ENCODE measurements around the gene NPHS1.
A peak's percentile ranks its signal among the peaks of the same experiment; 100 is the strongest.
"Not testable (repeated sequence)": the region's sequence is repeated elsewhere in the genome, so short reads cannot be mapped to it uniquely, and the experiment has no call there.

NPHS1 gene

DNA sequence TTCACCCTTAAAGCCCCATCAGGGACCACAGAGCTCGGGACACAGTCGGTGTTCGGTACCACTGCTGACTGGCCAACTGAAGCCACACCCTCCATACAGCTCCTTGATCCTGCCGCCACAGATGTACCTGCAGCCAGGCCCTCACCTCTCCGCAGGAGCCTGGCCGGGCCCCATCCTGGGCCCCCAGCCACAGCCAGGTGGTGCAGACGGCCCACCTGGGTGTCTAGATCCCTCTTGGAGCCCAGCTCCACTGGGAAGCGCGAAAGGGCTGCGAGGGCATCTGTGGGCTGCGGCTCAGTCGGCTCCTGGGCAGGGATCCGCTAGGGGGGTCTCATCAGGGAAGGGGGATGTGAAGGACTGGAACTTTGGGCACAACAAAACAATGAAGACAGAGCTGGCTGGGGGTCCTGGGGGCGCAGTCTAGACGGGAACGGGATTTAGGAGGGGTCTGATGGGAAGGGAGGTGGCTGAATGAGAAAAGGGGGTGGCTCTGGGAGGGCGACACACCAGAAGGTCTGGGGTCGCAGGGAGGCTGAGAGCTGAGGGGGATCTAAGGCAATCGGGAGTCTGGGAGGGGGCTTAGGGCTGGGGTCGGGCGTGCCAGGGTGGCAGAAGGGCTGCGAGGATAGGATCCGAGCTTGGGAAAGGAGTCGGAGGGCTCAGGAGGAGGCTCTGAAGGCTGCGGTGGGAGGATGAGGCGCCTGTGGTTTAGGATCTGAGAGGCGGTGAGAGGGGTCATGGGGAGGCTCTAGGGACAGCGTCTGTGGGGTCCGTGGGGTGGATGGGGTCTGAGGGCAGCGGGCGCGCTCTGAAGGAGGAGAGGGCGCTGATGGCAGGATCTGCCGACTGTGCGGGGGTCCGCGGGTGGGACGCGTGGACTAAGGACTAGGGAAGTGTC lies 55.4 kb downstream of the NPHS1 start:
- peaks cover 14% of the 10 kb centered on the region for H3K27me3 ChIP-seq (replicated peaks)
- in situ Hi-C loops (cut with HindIII; ENCODE audit: low pct_ligation_motif_present, low sequenced_read_pairs), result no loop called here

GRCh38 chr19:35795564-35795963 lies 56.7 kb downstream of the NPHS1 start:
- peaks cover 14% of the 10 kb centered on the region for H3K27me3 ChIP-seq (replicated peaks)
- in situ Hi-C loops (cut with HindIII; ENCODE audit: low pct_ligation_motif_present, low sequenced_read_pairs); H3K36me3 ChIP-seq (replicated peaks); DNase-seq; H3K27ac ChIP-seq; H3K4me3 ChIP-seq (ENCODE audit: low read depth, low read length): not testable (repeated sequence)

More for the DNA sequence above, 55.4 kb downstream of the NPHS1 start:
- no peak overlapping the region for H3K27ac ChIP-seq
- H3K36me3 ChIP-seq (replicated peaks), result no peaks in the 10 kb centered on the region
- no peak overlapping the region for H3K4me3 ChIP-seq (ENCODE audit: low read depth, low read length)
- no peak for DNase-seq
- TF ChIP-seq, protein P1, sequence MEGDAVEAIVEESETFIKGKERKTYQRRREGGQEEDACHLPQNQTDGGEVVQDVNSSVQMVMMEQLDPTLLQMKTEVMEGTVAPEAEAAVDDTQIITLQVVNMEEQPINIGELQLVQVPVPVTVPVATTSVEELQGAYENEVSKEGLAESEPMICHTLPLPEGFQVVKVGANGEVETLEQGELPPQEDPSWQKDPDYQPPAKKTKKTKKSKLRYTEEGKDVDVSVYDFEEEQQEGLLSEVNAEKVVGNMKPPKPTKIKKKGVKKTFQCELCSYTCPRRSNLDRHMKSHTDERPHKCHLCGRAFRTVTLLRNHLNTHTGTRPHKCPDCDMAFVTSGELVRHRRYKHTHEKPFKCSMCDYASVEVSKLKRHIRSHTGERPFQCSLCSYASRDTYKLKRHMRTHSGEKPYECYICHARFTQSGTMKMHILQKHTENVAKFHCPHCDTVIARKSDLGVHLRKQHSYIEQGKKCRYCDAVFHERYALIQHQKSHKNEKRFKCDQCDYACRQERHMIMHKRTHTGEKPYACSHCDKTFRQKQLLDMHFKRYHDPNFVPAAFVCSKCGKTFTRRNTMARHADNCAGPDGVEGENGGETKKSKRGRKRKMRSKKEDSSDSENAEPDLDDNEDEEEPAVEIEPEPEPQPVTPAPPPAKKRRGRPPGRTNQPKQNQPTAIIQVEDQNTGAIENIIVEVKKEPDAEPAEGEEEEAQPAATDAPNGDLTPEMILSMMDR (IDR thresholded peaks at IDR 0.05; ENCODE audit: low read depth, low read length, missing control alignments), result no peak

DNA sequence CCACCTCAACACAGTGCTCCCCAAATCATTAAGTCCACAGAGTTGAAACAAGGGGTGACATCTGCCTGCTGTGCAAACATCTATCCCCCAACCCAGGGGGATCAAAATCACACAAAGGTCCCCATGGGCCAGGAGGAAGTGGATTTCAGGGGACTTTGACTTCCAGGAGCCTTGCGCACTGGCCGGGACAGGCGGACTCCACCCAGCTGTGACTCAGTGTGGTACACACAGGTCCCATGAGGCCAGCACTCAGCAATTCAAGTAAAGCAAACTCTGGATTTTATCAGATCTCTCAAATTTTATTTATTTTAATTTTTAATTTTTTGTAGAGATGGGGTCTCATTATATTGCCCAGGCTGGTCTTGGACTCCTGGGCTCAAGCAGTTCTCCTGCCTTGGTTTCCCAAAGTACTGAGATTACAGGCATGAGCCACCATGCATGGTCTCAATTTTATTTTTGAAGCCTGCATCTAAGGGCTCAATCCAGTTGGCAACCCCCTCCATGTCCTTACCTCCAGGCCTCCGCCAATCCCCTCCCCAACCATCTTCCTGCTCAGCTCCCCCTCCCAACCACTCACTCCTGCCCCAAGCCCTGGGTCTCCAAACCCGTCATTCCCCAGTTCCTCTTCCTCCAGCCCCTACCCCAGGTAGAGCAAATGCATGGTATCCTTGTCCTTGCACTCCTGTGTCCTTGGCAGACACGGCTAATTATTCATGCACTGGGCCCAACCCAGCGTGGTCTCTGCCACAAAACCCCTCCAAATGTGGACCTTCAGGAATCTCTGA lies 58.7 kb downstream of the NPHS1 start:
- Histone ChIP-seq H3K4me3 (ENCODE audit: low read depth, low read length) (no peak overlapping the region), H3K27ac (no peak overlapping the region), H3K27me3 (replicated peaks) (peaks cover 14% of the 10 kb centered on the region), H3K36me3 (replicated peaks) (no peaks in the 10 kb centered on the region)
- in situ Hi-C loops (cut with HindIII; ENCODE audit: low pct_ligation_motif_present, low sequenced_read_pairs), result no loop called here
- DNase-seq, result peak; percentile 32
- TF ChIP-seq, protein P1 (IDR thresholded peaks at IDR 0.05; ENCODE audit: low read depth, low read length, missing control alignments), result no peak

DNA sequence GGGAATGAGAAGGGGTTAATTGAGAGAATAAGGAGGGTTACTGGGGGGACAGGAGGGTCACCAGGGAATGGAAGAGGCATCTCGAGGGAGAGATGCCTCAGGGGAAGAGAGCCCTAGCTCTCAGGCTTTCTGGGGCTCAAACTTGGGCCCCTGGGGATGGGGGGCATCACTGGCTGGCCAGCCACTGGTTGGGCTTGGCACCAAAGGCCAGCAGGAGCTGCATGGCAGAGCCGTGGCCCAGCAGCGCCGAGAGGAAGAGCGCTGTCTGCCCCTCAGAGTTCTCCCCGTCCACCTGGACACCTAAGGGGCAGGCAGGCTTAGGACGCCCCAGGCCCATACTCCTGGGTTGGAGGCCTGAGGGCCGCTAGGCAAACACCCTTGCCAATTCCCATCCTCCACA lies 59.4 kb downstream of the NPHS1 start:
- H3K4me3 ChIP-seq (ENCODE audit: low read depth, low read length), result no peak overlapping the region
- H3K27ac ChIP-seq, result no peak overlapping the region
- peaks cover 12% of the 10 kb centered on the region for H3K27me3 ChIP-seq (replicated peaks)
- H3K36me3 ChIP-seq (replicated peaks), result no peaks in the 10 kb centered on the region
- DNase-seq, result no peak
- TF ChIP-seq, protein P1 (IDR thresholded peaks at IDR 0.05; ENCODE audit: low read depth, low read length, missing control alignments), result no peak
- in situ Hi-C loops (cut with HindIII; ENCODE audit: low pct_ligation_motif_present, low sequenced_read_pairs), result no loop called here

DNA sequence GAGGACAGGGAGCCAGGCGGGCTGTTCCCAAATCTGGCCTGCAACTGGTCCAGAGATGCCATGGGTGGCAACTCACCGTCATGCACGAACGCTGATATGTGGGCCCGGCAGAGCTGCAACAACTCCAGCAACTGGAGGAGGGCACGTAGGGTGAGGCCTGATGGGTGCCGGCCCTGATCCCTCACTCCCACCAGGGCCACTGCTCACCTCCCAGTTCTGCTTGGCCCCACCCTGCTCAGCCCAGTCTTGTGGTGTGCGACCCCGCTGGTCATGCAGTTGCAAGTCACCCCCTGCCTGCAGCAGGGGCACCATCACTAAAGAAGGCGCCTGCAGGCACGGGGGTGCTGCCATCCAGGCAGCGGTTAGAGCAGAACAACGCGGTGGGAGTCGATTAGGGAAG lies 60.0 kb downstream of the NPHS1 start:
- Histone ChIP-seq H3K27me3 (replicated peaks) (peaks cover 8% of the 10 kb centered on the region), H3K36me3 (replicated peaks) (no peaks in the 10 kb centered on the region), H3K4me3 (ENCODE audit: low read depth, low read length) (no peak overlapping the region), H3K27ac (no peak overlapping the region)
- no peak for DNase-seq
- in situ Hi-C loops (cut with HindIII; ENCODE audit: low pct_ligation_motif_present, low sequenced_read_pairs), result no loop called here
- TF ChIP-seq, protein P1 (IDR thresholded peaks at IDR 0.05; ENCODE audit: low read depth, low read length, missing control alignments), result no peak

DNA sequence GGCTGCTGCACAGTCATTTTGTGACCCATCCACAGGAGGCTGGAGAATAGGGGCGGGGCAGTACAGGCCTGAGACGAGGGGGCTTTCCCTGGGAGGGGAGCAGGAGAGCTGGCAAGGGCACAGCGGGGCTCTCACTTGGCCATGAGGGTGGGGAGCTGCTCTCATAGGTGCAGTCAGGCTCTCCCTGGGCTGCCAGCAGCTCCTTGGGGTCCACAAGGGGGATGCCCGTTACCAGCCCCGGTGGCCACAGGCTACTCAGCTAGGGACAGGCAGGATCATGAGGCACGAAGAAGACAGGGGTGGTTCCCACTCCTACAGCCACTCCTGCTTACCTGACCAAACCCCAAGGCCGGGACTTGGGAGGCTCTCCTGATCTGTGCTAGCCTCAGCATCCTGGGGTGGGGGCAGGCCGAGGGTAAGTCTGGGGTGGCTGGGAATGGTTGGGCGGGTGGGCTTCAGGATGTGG lies 60.5 kb downstream of the NPHS1 start:
- TF ChIP-seq, protein P1 (IDR thresholded peaks at IDR 0.05; ENCODE audit: low read depth, low read length, missing control alignments), result no peak
- no peak overlapping the region for H3K27ac ChIP-seq

More for the DNA sequence above, 60.5 kb downstream of the NPHS1 start:
- Histone ChIP-seq H3K36me3 (replicated peaks) (no peaks in the 10 kb centered on the region), H3K4me3 (ENCODE audit: low read depth, low read length) (no peak overlapping the region), H3K27me3 (replicated peaks) (peaks cover 4% of the 10 kb centered on the region)
- DNase-seq, result no peak
- in situ Hi-C loops (cut with HindIII; ENCODE audit: low pct_ligation_motif_present, low sequenced_read_pairs), result no loop called here
